Activated naive CD4-positive, alpha-beta T cell treated with Interleukin-2 at 50 U/mL for 16 hours (primary cell): ENCODE data around the gene RPS6KA3.
"Not testable (repeated sequence)": the region's sequence is repeated elsewhere in the genome, so short reads cannot be mapped to it uniquely, and the experiment has no call there.

Experiments used
- DNase-seq: peaks from one replicate; pipeline ENCODE4 v3.0.0-alpha.2; 2020

Gene RPS6KA3

DNA sequence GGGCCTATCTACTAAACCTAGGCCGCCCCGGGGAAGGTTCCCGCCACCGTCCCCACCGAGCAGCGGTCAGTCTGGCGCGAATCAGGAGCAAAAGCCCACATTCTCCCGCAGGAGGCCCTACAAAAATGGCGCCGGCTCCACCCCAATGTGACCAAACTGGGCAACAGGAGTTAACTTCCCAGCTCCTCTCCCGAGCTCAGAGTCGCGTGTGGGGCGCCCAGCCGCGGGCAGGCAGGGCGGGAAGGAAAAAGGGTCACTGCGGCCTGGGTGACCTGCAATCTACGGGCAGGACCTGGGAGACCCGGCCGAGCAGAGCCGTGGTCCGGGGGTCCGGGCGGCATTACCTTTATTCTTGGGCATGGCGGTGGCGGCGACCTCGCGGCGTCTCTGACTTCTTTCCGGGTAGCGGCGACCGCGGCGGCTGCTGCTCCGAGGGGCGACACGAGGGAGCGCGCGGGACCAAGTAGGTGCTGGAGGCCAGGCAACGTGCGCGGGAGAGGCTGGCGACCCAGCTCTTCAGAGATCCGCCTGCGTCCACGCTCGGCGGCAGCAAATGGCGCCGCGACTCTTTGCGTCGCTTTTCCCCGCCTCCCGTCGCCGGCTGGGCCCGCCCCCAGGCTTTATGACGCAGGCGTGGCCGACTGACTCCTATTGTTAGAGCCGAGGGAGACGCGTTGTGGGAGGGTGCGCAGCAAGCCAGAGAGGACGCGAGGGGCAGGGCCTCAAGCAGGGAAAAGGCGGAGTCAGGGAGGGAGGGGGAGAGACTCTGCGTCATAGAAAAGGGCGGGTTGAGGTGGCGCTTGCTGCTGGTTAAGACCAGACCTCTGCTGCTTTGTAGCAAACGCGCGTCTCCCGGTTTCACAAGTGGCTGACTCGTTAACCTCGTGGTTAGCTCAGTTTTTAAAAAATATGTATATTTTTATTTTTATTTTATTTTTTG is 125.2 kb downstream of the RPS6KA3 start, which contains the start of gene EIF1AX:
Gene EIF1AX (minus strand): TSS at position 558 of the 940 bp plus-strand sequence. CDS start 198 bp downstream, at position 360.
- peak; percentile 95 for DNase-seq

- DNase-seq = no peak
These were observed 126.3 kb downstream of the RPS6KA3 start for GRCh38 chrX:20140420-20140819.

DNA sequence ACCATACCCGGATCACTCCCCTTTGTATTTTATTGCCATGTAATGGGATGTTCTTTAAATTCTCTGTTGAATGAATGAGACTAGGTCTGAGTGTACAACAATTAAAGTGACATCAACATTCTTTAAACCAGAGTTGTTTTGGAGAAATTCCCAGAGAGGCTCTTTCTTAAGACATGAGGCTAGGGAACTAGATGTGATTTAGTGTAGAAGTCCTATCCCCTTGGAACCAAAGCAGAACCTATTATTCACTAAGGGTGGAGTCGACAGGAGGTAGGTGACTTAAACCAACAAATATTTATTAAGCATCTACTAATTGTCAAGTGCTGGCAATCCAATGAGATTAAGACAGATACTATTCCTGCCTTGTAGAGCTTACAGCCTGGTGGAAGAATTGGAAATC is 126.7 kb downstream of the RPS6KA3 start:
- DNase-seq = no peak

GRCh38 chrX:20135944-20136343 is 130.8 kb downstream of the RPS6KA3 start:
- DNase-seq = no peak

GRCh38 chrX:20132666-20133065 is 134.0 kb downstream of the RPS6KA3 start:
- DNase-seq = no peak

DNA sequence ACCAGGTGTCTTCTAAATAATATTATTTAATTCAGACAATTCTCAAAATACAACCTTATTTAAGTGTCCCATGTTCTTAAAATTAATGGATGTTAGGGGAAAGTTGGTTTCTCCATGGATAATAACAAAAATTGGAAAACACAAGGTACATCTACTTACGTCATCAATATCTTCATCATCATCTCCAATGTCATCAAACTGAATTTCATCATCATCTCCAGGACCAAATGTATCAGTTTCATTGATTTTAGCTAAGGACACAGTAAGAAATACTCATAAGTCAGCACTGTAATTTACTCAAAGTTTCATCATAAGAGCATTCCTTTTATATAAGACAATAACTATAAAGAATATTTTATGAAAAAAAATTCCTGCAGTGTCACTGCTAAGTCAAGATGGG is 136.4 kb downstream of the RPS6KA3 start:
- DNase-seq = no peak

DNA sequence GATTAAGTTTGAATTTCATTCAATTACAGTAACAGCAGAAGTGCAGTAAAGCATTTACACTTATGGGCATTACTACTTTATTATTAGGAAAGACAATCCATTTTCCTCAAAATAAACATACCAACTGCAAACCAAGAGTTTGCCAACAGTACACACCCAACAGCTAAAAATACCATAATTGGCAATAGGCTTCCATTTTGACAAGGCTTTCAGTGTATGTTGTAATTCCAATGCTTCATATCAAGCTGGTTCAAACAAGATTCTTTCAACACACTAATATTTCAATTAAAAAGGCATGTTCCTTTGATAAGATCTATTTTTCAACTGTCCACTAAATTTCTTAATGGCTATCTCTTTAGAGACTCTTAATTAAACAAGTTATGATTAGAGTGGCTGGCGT is 137.2 kb downstream of the RPS6KA3 start:
- DNase-seq = no peak

GRCh38 chrX:20128670-20129069 is 138.0 kb downstream of the RPS6KA3 start:
- DNase-seq = no peak

- DNase-seq = not testable (repeated sequence)
These were observed 139.3 kb downstream of the RPS6KA3 start for GRCh38 chrX:20127440-20127839.

- not testable (repeated sequence) for DNase-seq
These were observed 139.9 kb downstream of the RPS6KA3 start for GRCh38 chrX:20126833-20127232.

GRCh38 chrX:20124964-20125363 is 141.7 kb downstream of the RPS6KA3 start:
- no peak for DNase-seq

DNA sequence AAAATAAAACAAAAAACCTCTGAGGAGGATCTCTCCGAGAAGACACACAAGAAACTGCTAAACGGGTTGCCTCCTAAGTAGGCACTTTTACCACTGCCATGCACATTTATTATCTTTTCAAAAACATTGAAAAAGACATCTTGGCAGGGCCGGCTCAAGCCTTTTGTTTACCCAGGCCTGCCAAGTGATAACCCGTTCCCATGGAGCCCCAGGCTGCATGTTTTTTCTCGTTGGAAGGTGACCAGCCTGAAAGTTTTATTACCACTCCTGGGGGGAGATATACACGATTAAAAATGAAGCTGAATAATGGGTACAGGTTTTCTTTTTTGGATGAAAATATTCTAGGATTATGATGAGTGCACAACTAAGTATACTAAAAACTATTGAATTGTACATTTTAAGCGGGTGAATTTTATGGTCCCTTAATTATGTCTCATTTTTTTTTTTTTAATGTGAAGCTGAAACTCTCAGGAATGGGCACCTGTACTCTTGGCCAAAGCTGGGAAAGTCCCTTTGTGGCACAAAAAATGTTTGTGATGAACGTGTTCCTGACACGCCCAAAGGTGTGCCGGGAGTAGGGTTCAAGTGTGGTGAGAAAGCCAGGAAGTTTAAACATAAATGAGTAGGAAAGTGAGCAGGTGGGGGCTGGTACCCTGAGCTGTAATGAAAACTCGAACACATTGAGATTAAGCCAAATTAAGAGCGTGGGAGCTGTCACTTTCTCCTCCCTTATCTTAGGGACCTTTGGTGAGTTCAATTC is 148.5 kb downstream of the RPS6KA3 start:
- DNase-seq = no peak

DNA sequence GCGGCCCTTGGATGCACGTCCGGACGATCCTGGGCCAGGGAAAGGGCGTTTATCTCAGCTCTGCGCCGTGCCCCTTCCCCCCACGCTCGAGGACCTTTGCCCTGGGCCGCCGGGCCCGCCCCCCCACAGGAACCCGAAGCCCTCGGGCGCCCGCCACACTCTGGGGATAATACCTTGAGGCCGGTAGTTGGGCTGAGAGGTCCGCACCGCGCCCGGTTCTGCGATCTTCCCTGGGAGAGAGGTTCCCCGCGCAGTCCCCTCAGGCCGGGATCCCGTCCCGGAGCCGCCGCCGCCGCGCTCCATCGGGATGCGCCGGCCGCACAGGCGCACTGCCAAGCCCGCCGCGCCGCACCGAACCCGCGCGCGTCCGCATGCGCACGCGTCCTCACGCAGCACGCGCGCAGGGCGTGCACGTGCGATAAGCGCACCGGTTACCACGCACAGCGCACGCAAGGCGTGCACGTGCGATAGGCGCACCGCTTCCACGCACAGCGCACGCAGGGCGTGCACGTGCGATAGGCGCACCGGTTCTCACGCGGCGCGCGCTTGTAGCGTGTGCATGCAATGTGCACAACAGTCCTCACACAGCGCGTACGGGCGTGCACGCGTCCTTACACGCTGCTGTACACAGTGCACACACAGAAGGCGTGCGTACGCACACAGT is 150.0 kb downstream of the RPS6KA3 start, which contains the start of gene MAP7D2:
Gene MAP7D2 (minus strand): TSS at position 331 of the 664 bp plus-strand sequence. CDS start 28 bp downstream, at position 303.
- no peak for DNase-seq

DNA sequence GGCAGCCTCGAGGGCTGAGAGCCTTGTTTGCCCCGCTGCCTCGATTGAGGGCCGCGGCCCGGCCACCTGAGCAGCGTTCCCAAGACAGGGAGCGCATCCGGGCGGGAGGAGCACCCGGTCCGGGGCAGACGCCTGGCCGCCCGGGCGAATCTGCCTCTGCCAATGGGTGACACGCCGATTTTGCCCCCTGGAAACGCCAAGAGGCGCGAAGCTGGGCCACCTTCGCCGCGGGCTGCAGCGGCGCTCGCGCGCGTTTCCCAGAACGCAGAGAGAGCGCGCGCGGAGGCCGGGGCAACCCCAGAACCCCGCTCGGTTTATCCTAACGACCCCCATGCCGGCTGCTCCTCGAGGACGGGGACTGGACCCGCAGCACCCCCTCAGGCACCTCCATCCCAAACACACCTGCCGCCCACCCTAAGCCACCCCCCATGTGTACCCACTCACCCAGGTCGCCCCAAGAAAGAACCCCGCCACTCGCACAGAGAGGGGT is 150.6 kb downstream of the RPS6KA3 start:
- DNase-seq = no peak

GRCh38 chrX:20112022-20112774 is 154.5 kb downstream of the RPS6KA3 start:
- no peak for DNase-seq

- no peak for DNase-seq
These were observed 155.4 kb downstream of the RPS6KA3 start for GRCh38 chrX:20111271-20111670.

GRCh38 chrX:20101934-20102581 is 164.7 kb downstream of the RPS6KA3 start:
- DNase-seq = no peak
